WTC11 (cell line): ENCODE results near the gene VEGFC. TPM values are rescaled to one million over a fixed set of nuclear protein-coding genes. Genes with fewer than 3 reads are reported as not detected.

Experiments
- ATAC-seq: fragments of 200-7000 bp; cut with Tn5 transposase; 2 replicates; pipeline ENCODE4 v1.10.0; 2021; ENCODE audit warnings: mild to moderate bottlenecking, moderate library complexity
- CTCF ChIA-PET: fragments of 300-600 bp; sonication (Branson Sonifier 250); formaldehyde crosslinking; loops from one replicate; lab custom pipeline; 2021; ENCODE audit warnings: antibody characterized with exemption; lab: Charles Lee
- POLR2A ChIA-PET: fragments of 350-600 bp; sonication (Branson Sonifier 250); formaldehyde crosslinking; loops from one replicate; lab custom pipeline; 2021; ENCODE audit warnings: antibody characterized with exemption; lab: Charles Lee
- DNase-seq: peaks from one replicate; pipeline ENCODE4 v3.0.0; 2021; ENCODE audit warnings: low spot score
- H3K27ac Mint-ChIP-seq: 2 replicates; pipeline ENCODE4 v1.8.0; 2021; ENCODE audit warnings: mixed read lengths
- H3K27me3 Mint-ChIP-seq: 2 replicates; pipeline ENCODE4 v1.8.0; 2021; ENCODE audit warnings: low read depth, mild to moderate bottlenecking, moderate library complexity, mixed read lengths
- H3K36me3 Mint-ChIP-seq: 2 replicates; pipeline ENCODE4 v1.8.0; 2021; ENCODE audit warnings: mixed read lengths
- H3K4me1 Mint-ChIP-seq: 2 replicates; pipeline ENCODE4 v1.8.0; 2022; ENCODE audit warnings: mixed read lengths
- H3K4me3 Mint-ChIP-seq: 2 replicates; pipeline ENCODE4 v1.8.0; 2021; ENCODE audit warnings: mild to moderate bottlenecking, moderate library complexity, mixed read lengths
- H3K9me3 Mint-ChIP-seq: 2 replicates; pipeline ENCODE4 v1.8.0; 2021; ENCODE audit warnings: mixed read lengths
- AR ChIP-seq: fragments of 250-450 bp; sonication (Bioruptor Pico); IDR thresholded peaks from 2 replicates; pipeline ENCODE4 v1.9.0; 2021; ENCODE audit warnings: mild to moderate bottlenecking
- ATF1 ChIP-seq: sonication (generic); formaldehyde crosslinking; IDR thresholded peaks from 2 replicates; pipeline ENCODE4 v1.8.1; 2023; ENCODE audit warnings: mild to moderate bottlenecking, moderate library complexity, missing genetic modification reagents
- ETV6 ChIP-seq: sonication (generic); formaldehyde crosslinking; IDR thresholded peaks from 2 replicates; pipeline ENCODE4 v1.8.1; 2022; ENCODE audit warnings: mild to moderate bottlenecking, missing genetic modification reagents
- HMGA2 ChIP-seq: fragments of 250-450 bp; sonication (Bioruptor Pico); IDR thresholded peaks from 2 replicates; pipeline ENCODE4 v1.4.0; 2021; ENCODE audit warnings: mild to moderate bottlenecking, moderate library complexity
- JAZF1 ChIP-seq: fragments of 250-450 bp; sonication (Bioruptor Pico); IDR thresholded peaks from 2 replicates; pipeline ENCODE4 v1.9.0; 2021; ENCODE audit warnings: moderate library complexity, mild to moderate bottlenecking, inconsistent platforms
- KAT7 ChIP-seq: sonication (generic); formaldehyde crosslinking; IDR thresholded peaks from 2 replicates; pipeline ENCODE4 v1.8.1; 2023; ENCODE audit warnings: missing genetic modification reagents, mild to moderate bottlenecking, borderline replicate concordance
- PRDM15 ChIP-seq: sonication (generic); formaldehyde crosslinking; IDR thresholded peaks from 2 replicates; pipeline ENCODE4 v1.8.0; 2022; ENCODE audit warnings: missing genetic modification reagents
- PREB ChIP-seq: sonication (generic); formaldehyde crosslinking; IDR thresholded peaks from 2 replicates; pipeline ENCODE4 v1.8.1; 2022; ENCODE audit warnings: mild to moderate bottlenecking, missing genetic modification reagents, moderate library complexity, borderline replicate concordance
- RORB ChIP-seq: fragments of 250-450 bp; sonication (Bioruptor Pico); IDR thresholded peaks from 2 replicates; pipeline ENCODE4 v1.9.0; 2021; ENCODE audit warnings: mild to moderate bottlenecking
- SMAD3 ChIP-seq: sonication (generic); formaldehyde crosslinking; IDR thresholded peaks from 2 replicates; pipeline ENCODE4 v1.8.0; 2022; ENCODE audit warnings: missing genetic modification reagents, mild to moderate bottlenecking, borderline replicate concordance
- TCF7 ChIP-seq: sonication (generic); formaldehyde crosslinking; IDR thresholded peaks from 2 replicates; pipeline ENCODE4 v1.8.0; 2022; ENCODE audit warnings: mild to moderate bottlenecking, low read depth, missing genetic modification reagents, moderate library complexity
- TP53 ChIP-seq: sonication (generic); formaldehyde crosslinking; IDR thresholded peaks from 2 replicates; pipeline ENCODE4 v1.8.1; 2023; ENCODE audit warnings: mild to moderate bottlenecking, missing genetic modification reagents
- ZNF396 ChIP-seq: fragments of 250-450 bp; sonication (Bioruptor Pico); IDR thresholded peaks from 2 replicates; pipeline ENCODE4 v1.8.0; 2021; ENCODE audit warnings: mild to moderate bottlenecking, moderate library complexity, borderline replicate concordance
- ZNF416 ChIP-seq: fragments of 250-450 bp; sonication (Bioruptor Pico); IDR thresholded peaks from 2 replicates; pipeline ENCODE4 v1.9.0; 2021; ENCODE audit warnings: mild to moderate bottlenecking, inconsistent platforms
- ZNF425 ChIP-seq: fragments of 250-450 bp; sonication (Bioruptor Pico); conservative IDR thresholded peaks from 2 replicates; pipeline ENCODE4 v1.9.0; 2021; ENCODE audit warnings: mild to moderate bottlenecking
- ZNF532 ChIP-seq: fragments of 250-450 bp; sonication (Bioruptor Pico); IDR thresholded peaks from 2 replicates; pipeline ENCODE4 v1.9.0; 2021; ENCODE audit warnings: mild to moderate bottlenecking, borderline replicate concordance
- ZSCAN18 ChIP-seq: fragments of 250-450 bp; sonication (Bioruptor Pico); IDR thresholded peaks from 2 replicates; pipeline ENCODE4 v2.1.2; 2022; ENCODE audit warnings: mild to moderate bottlenecking, moderate library complexity
- total RNA-seq: library from RNA; stranded (reverse); gene quantifications from 3 replicates; pipeline ENCODE4 v1.2.3, GENCODE V29; 2021

Gene VEGFC
- total RNA-seq, 1 experiment from 2014 or later = 0.61 TPM

GRCh38 chr4:176780995-176781738 lies 11.6 kb downstream of the VEGFC start (continued):
- TF ChIP-seq JAZF1 (CRISPR knock-in tag) = no peak
- TF ChIP-seq PREB (CRISPR knock-in tag) = no peak
- TF ChIP-seq ZSCAN18 (CRISPR knock-in tag) = no peak
- TF ChIP-seq RORB = no peak
- TF ChIP-seq PRDM15 (CRISPR knock-in tag) = no peak
- TF ChIP-seq HMGA2 (CRISPR knock-in tag) = no peak

GRCh38 chr4:176779421-176779820 lies 13.3 kb downstream of the VEGFC start:
- no peak overlapping the region for H3K27ac Mint-ChIP-seq
- CTCF ChIA-PET = no interaction called here
- H3K27me3 Mint-ChIP-seq = no peaks in the 10 kb centered on the region
- peaks cover 6% of the 10 kb centered on the region for H3K4me1 Mint-ChIP-seq
- DNase-seq (no peak), ATAC-seq (no peak)
- POLR2A ChIA-PET = no interaction called here
- no peaks in the 10 kb centered on the region for H3K9me3 Mint-ChIP-seq
- no peaks in the 10 kb centered on the region for H3K36me3 Mint-ChIP-seq
- H3K4me3 Mint-ChIP-seq = no peak overlapping the region
- no peak for TF ChIP-seq ZNF532 (CRISPR knock-in tag)
- TF ChIP-seq SMAD3 (CRISPR knock-in tag) = no peak
- TF ChIP-seq TP53 (CRISPR knock-in tag) = no peak
- TF ChIP-seq AR (CRISPR knock-in tag) = no peak
- no peak for TF ChIP-seq JAZF1 (CRISPR knock-in tag)
- no peak for TF ChIP-seq RORB
- no peak for TF ChIP-seq ETV6
- TF ChIP-seq KAT7 (CRISPR knock-in tag) = no peak
- TF ChIP-seq TCF7 (CRISPR knock-in tag) = no peak
- no peak for TF ChIP-seq ZNF396 (CRISPR knock-in tag)
- no peak for TF ChIP-seq ZSCAN18 (CRISPR knock-in tag)
- TF ChIP-seq ZNF416 (CRISPR knock-in tag) = no peak
- TF ChIP-seq ZNF425 = no peak
- TF ChIP-seq ATF1 (CRISPR knock-in tag) = no peak
